HUES48 (cell line): ENCODE results near the gene SRD5A3.

Experiments used
- H3K27ac ChIP-seq: one replicate; pipeline ENCODE4 v1.7.0; 2013; ENCODE audit warnings: low read depth, low read length, inconsistent platforms
- H3K27me3 ChIP-seq: 2 replicates; pipeline ENCODE4 v1.6.1; 2013; ENCODE audit warnings: mild to moderate bottlenecking, low read length; ENCODE audit not compliant: control insufficient read depth, insufficient read depth
- H3K36me3 ChIP-seq: 2 replicates; pipeline ENCODE4 v1.6.1; 2013; ENCODE audit warnings: low read length; ENCODE audit not compliant: control insufficient read depth, insufficient read depth
- H3K4me1 ChIP-seq: 2 replicates; pipeline ENCODE4 v1.6.1; 2013; ENCODE audit warnings: mild to moderate bottlenecking, low read length; ENCODE audit not compliant: control insufficient read depth, insufficient read depth
- H3K4me3 ChIP-seq: 2 replicates; pipeline ENCODE4 v1.5.1; 2013; ENCODE audit warnings: mild to moderate bottlenecking, low read depth, low read length
- H3K9ac ChIP-seq: 2 replicates; pipeline ENCODE4 v1.6.1; 2013; ENCODE audit warnings: mild to moderate bottlenecking, low read depth, low read length, moderate library complexity
- H3K9me3 ChIP-seq: 2 replicates; pipeline ENCODE4 v1.6.1; 2013; ENCODE audit warnings: low read length; ENCODE audit not compliant: control insufficient read depth, insufficient read depth

Gene SRD5A3

GRCh38 chr4:55345980-55346850 lies at the start of gene SRD5A3:
TSS of gene SRD5A3 (plus strand) at chr4:55346242. CDS start at chr4:55346337, 95 bp downstream.
- H3K36me3 ChIP-seq = no peaks in the 10 kb centered on the region
- peak within 1 kb of the TSS; percentile 81 for H3K27ac ChIP-seq
- no peaks in the 10 kb centered on the region for H3K27me3 ChIP-seq
- H3K4me3 ChIP-seq = peak within 1 kb of the TSS; percentile 76
- H3K4me1 ChIP-seq = peaks cover 10% of the 10 kb centered on the region
- no peaks in the 10 kb centered on the region for H3K9me3 ChIP-seq
- peak within 1 kb of the TSS; percentile 83 for H3K9ac ChIP-seq

GRCh38 chr4:55297346-55297745 lies 48.7 kb upstream of the SRD5A3 start:
- Histone ChIP-seq H3K27ac (no peak overlapping the region), H3K4me3 (no peak overlapping the region), H3K27me3 (no peaks in the 10 kb centered on the region), H3K36me3 (no peaks in the 10 kb centered on the region), H3K4me1 (no peaks in the 10 kb centered on the region), H3K9ac (no peak overlapping the region), H3K9me3 (peaks cover 9% of the 10 kb centered on the region; the same call in 1 of the 2 replicates)

GRCh38 chr4:55303760-55304165 lies 42.3 kb upstream of the SRD5A3 start:
- no peaks in the 10 kb centered on the region for H3K36me3 ChIP-seq
- H3K9me3 ChIP-seq = no peaks in the 10 kb centered on the region
- H3K4me1 ChIP-seq = no peaks in the 10 kb centered on the region
- no peaks in the 10 kb centered on the region for H3K27me3 ChIP-seq
- H3K4me3 ChIP-seq = no peak overlapping the region
- no peak overlapping the region for H3K9ac ChIP-seq
- no peak overlapping the region for H3K27ac ChIP-seq

GRCh38 chr4:55304303-55304702 lies 41.7 kb upstream of the SRD5A3 start:
- Histone ChIP-seq H3K4me3 (no peak overlapping the region), H3K36me3 (no peaks in the 10 kb centered on the region), H3K4me1 (no peaks in the 10 kb centered on the region), H3K9ac (no peak overlapping the region), H3K27me3 (no peaks in the 10 kb centered on the region), H3K9me3 (no peaks in the 10 kb centered on the region), H3K27ac (no peak overlapping the region)

GRCh38 chr4:55308071-55308470 lies 38.0 kb upstream of the SRD5A3 start:
- Histone ChIP-seq H3K27me3 (no peaks in the 10 kb centered on the region), H3K9ac (no peak overlapping the region), H3K27ac (no peak overlapping the region), H3K4me3 (no peak overlapping the region), H3K36me3 (no peaks in the 10 kb centered on the region), H3K4me1 (no peaks in the 10 kb centered on the region), H3K9me3 (no peaks in the 10 kb centered on the region; the same call in 1 of the 2 replicates)

GRCh38 chr4:55311792-55312488 lies 34.1 kb upstream of the SRD5A3 start:
- H3K27me3 ChIP-seq = no peaks in the 10 kb centered on the region
- peaks cover 7% of the 10 kb centered on the region; the same call in 1 of the 2 replicates for H3K4me1 ChIP-seq
- H3K27ac ChIP-seq = no peak overlapping the region
- H3K9me3 ChIP-seq = no peaks in the 10 kb centered on the region; the same call in 1 of the 2 replicates
- H3K36me3 ChIP-seq = no peaks in the 10 kb centered on the region
- H3K9ac ChIP-seq = no peak overlapping the region
- H3K4me3 ChIP-seq = no peak overlapping the region

- H3K36me3 ChIP-seq = no peaks in the 10 kb centered on the region
- peaks cover 7% of the 10 kb centered on the region; the same call in 1 of the 2 replicates for H3K4me1 ChIP-seq
- H3K27me3 ChIP-seq = no peaks in the 10 kb centered on the region
- no peak overlapping the region for H3K27ac ChIP-seq
- H3K4me3 ChIP-seq = no peak overlapping the region
- no peak overlapping the region for H3K9ac ChIP-seq
- H3K9me3 ChIP-seq = no peaks in the 10 kb centered on the region; the same call in 1 of the 2 replicates
These were observed 33.4 kb upstream of the SRD5A3 start for GRCh38 chr4:55312489-55313101.

- Histone ChIP-seq H3K4me3 (no peak overlapping the region), H3K27me3 (no peaks in the 10 kb centered on the region), H3K9ac (no peak overlapping the region), H3K9me3 (no peaks in the 10 kb centered on the region; the same call in 1 of the 2 replicates), H3K36me3 (no peaks in the 10 kb centered on the region), H3K27ac (no peak overlapping the region), H3K4me1 (peaks cover 11% of the 10 kb centered on the region; the same call in 1 of the 2 replicates)
These were observed 31.8 kb upstream of the SRD5A3 start for GRCh38 chr4:55314141-55314820.

GRCh38 chr4:55318175-55319129 lies 27.6 kb upstream of the SRD5A3 start:
- Histone ChIP-seq H3K9ac (no peak overlapping the region), H3K27ac (no peak overlapping the region), H3K27me3 (no peaks in the 10 kb centered on the region), H3K36me3 (no peaks in the 10 kb centered on the region), H3K9me3 (no peaks in the 10 kb centered on the region; the same call in 1 of the 2 replicates), H3K4me1 (peaks cover 38% of the 10 kb centered on the region), H3K4me3 (no peak overlapping the region)
